ENCODE measurements around the gene FTCDNL1. TPM values are rescaled to one million over a fixed set of nuclear protein-coding genes. Genes with fewer than 3 reads are reported as not detected.

Gene FTCDNL1
- total RNA-seq, 1 donor from 2014 or later, result 0.29 TPM

- Histone ChIP-seq H3K4me3 (ENCODE audit: low read depth, low read length) (no peak overlapping the region), H3K36me3 (ENCODE audit: control insufficient read depth, insufficient read depth, low read length) (no peaks in the 10 kb centered on the region), H3K27me3 (ENCODE audit: control insufficient read depth, insufficient read depth, low read length) (no peaks in the 10 kb centered on the region)
- DNase-seq (ENCODE audit: low read depth), result no peak
- TF ChIP-seq, protein P1, sequence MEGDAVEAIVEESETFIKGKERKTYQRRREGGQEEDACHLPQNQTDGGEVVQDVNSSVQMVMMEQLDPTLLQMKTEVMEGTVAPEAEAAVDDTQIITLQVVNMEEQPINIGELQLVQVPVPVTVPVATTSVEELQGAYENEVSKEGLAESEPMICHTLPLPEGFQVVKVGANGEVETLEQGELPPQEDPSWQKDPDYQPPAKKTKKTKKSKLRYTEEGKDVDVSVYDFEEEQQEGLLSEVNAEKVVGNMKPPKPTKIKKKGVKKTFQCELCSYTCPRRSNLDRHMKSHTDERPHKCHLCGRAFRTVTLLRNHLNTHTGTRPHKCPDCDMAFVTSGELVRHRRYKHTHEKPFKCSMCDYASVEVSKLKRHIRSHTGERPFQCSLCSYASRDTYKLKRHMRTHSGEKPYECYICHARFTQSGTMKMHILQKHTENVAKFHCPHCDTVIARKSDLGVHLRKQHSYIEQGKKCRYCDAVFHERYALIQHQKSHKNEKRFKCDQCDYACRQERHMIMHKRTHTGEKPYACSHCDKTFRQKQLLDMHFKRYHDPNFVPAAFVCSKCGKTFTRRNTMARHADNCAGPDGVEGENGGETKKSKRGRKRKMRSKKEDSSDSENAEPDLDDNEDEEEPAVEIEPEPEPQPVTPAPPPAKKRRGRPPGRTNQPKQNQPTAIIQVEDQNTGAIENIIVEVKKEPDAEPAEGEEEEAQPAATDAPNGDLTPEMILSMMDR (IDR thresholded peaks at IDR 0.05; ENCODE audit: insufficient read depth, low read length, poor library complexity, severe bottlenecking), result no peak
Observed at GRCh38 chr2:199838399-199838798, 12.6 kb downstream of the FTCDNL1 start.

GRCh38 chr2:199836943-199837342 lies 14.0 kb downstream of the FTCDNL1 start:
- no peaks in the 10 kb centered on the region for H3K27me3 ChIP-seq (ENCODE audit: control insufficient read depth, insufficient read depth, low read length)
- no peak overlapping the region for H3K4me3 ChIP-seq (ENCODE audit: low read depth, low read length)
- DNase-seq (ENCODE audit: low read depth), result no peak
- no peaks in the 10 kb centered on the region for H3K36me3 ChIP-seq (ENCODE audit: control insufficient read depth, insufficient read depth, low read length)
- TF ChIP-seq, protein P1 (IDR thresholded peaks at IDR 0.05; ENCODE audit: insufficient read depth, low read length, poor library complexity, severe bottlenecking), result no peak

DNA sequence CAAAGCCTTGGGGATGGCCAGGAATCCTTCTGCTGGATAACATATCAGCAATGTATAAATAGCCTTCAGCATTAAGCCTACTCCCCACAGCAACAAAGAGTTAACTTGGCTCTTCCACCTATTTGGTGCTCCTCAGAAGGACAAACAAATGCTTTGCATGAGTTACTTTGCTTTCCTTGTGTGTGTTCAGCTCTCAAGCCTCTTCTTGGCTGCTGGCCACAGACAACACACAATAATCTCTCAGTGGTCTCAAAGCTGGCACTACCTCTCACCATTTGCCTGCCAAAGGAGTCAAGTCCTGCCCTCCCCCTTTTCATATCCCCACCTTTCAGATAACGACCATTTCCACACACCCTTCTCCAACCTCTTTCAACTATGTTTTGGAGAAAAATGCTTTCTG lies 17.5 kb downstream of the FTCDNL1 start:
- no peaks in the 10 kb centered on the region for H3K36me3 ChIP-seq (ENCODE audit: control insufficient read depth, insufficient read depth, low read length)
- TF ChIP-seq, protein P1 (IDR thresholded peaks at IDR 0.05; ENCODE audit: insufficient read depth, low read length, poor library complexity, severe bottlenecking), result no peak

GRCh38 chr2:199830531-199830930 lies 20.5 kb downstream of the FTCDNL1 start:
- no peak overlapping the region for H3K4me3 ChIP-seq (ENCODE audit: low read depth, low read length)
- H3K27me3 ChIP-seq (ENCODE audit: control insufficient read depth, insufficient read depth, low read length), result no peaks in the 10 kb centered on the region
- TF ChIP-seq, protein P1 (IDR thresholded peaks at IDR 0.05; ENCODE audit: insufficient read depth, low read length, poor library complexity, severe bottlenecking), result no peak
- no peak for DNase-seq (ENCODE audit: low read depth)
- no peaks in the 10 kb centered on the region for H3K36me3 ChIP-seq (ENCODE audit: control insufficient read depth, insufficient read depth, low read length)

More for the DNA sequence above, 17.5 kb downstream of the FTCDNL1 start:
- Histone ChIP-seq H3K4me3 (ENCODE audit: low read depth, low read length) (no peak overlapping the region), H3K27me3 (ENCODE audit: control insufficient read depth, insufficient read depth, low read length) (no peaks in the 10 kb centered on the region)
- no peak for DNase-seq (ENCODE audit: low read depth)

DNA sequence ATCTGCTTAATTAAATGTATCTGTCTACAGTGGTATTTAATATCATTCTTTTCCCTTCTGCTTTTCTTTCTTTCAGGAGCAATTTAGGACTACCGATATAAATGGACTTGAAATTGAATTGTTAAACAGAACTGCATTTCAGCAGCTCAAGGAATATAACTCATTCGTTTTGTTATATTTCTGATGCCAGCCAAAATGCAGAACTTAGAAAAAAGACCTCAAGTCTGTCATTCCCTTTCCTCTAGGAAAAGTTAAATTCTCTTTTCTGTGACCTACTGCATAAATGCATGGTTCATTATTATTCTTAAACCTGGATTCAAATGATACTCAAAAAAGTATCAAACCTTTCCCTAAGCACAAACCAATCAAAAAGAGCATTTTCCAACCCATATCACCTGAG lies 21.4 kb downstream of the FTCDNL1 start:
- TF ChIP-seq, protein P1 (IDR thresholded peaks at IDR 0.05; ENCODE audit: insufficient read depth, low read length, poor library complexity, severe bottlenecking), result no peak
- no peak for DNase-seq (ENCODE audit: low read depth)
- Histone ChIP-seq H3K36me3 (ENCODE audit: control insufficient read depth, insufficient read depth, low read length) (no peaks in the 10 kb centered on the region), H3K27me3 (ENCODE audit: control insufficient read depth, insufficient read depth, low read length) (no peaks in the 10 kb centered on the region), H3K4me3 (ENCODE audit: low read depth, low read length) (no peak overlapping the region)

DNA sequence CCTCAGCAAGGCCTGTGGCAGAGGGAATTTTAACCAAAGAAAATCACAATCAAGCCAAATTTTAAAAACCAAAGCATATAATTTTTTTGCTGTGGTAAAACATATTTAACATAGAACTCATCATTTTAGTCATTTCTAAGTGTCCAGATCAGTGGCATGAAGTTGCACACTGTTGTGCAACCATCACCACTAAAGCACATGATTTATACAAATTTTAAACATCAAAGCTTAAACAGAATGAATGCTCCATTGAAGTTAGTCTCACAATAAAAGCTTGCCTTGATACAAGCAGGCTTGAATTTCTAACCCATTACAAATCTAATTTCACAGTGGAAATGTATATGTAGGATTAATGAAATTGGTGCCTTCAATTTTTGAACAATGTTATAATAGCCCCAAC lies 31.2 kb downstream of the FTCDNL1 start:
- Histone ChIP-seq H3K27me3 (ENCODE audit: control insufficient read depth, insufficient read depth, low read length) (no peaks in the 10 kb centered on the region), H3K4me3 (ENCODE audit: low read depth, low read length) (no peak overlapping the region), H3K36me3 (ENCODE audit: control insufficient read depth, insufficient read depth, low read length) (no peaks in the 10 kb centered on the region)
- no peak for DNase-seq (ENCODE audit: low read depth)
- TF ChIP-seq, protein P1 (IDR thresholded peaks at IDR 0.05; ENCODE audit: insufficient read depth, low read length, poor library complexity, severe bottlenecking), result no peak
